SW480 (cell line): ENCODE measurements around the gene IQCE.
A peak's percentile ranks its signal among the peaks of the same experiment; 100 is the strongest.

Source experiments
- DNase-seq: peaks from one replicate; pipeline ENCODE4 v3.0.0-alpha.2; 2016; ENCODE audit warnings: low spot score

IQCE gene

DNA sequence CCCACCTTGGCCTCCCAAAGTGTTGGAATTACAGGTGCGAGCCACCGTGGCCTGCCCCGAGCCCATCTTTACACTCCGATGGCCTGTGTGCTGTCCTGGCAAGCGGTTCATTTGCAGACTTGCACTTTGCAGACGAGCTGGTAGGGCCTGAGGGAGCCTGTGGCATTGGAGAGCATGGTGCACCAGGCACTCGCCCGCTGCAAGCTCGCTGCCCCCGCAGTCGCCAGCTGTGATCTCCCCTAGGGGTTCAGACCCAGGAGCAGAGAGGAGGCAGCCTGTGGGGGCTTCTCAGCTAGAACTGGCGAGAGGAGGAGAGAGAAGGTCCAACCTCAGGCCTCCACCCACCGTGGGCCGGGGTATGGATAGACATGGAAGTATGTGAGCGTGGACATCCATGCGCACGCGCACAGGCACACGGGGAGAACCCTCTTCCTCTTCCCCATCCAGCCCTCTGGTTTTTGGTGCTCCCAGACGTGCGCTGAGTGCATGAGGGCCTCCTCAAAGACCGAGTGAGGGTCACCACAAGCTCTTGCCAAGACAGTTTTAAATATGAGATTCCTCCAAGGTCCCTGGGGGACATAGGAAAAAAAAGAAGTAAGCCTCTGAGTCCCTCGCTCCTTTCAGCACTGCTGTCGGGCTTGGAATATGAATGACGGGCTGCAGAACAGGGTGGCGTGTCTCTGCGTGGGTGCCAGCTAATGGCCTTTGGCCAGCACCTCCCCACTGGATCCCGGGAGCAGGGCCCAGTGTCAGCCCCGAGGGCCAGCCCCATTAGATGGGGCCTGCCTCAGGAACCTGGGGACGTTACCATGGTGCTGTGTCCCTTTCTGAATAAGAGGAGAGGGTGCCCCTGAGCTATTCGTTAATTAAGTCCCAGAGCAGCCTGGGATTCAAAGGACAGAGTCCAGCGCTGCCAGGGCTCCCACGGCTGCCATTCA is 57.9 kb downstream of the IQCE start:
- DNase-seq: no peak

GRCh38 chr7:2617325-2617905 is 58.6 kb downstream of the IQCE start:
- DNase-seq: peak; percentile 78

- no peak for DNase-seq
These were observed 60.3 kb downstream of the IQCE start for GRCh38 chr7:2619116-2619515.

- no peak for DNase-seq
These were observed 62.5 kb downstream of the IQCE start for GRCh38 chr7:2621061-2621828.

DNA sequence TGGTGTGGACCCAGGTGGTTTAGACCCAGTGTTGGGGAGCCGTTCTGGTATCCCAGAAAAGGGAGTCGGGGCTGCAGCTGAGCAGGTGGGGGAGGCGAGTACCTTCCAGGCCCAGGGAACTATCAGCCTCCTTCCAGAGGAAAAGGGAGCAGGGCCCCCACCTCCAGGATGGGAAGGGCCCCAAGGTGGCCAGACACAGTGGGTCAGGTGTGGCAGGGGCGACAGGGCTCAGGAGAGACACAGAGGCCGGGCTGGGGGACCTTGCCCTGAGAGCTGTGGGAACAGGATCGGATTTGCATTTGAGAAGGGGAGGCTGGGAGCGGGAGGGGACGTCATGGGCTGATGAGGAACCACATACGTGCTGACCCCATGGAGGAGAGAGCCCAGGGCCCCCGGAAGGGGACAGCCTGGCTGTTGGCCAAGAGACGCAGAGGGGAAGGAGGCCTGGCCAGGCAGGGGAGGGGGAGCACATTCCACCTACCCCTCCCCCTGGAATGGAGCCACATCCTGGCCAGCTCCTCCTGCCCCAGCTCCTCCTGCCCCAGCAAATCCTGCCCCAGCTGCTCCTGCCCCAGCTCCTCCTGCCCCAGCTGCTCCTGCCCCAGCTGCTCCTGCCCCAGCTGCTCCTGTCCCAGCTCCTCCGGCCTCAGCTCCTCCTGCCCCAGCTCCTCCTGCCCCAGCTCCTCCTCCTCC is 63.3 kb downstream of the IQCE start:
- DNase-seq: no peak

- DNase-seq: no peak
These were observed 64.3 kb downstream of the IQCE start for GRCh38 chr7:2622869-2623697.

GRCh38 chr7:2623698-2624014 is 64.9 kb downstream of the IQCE start:
- DNase-seq: no peak

DNA sequence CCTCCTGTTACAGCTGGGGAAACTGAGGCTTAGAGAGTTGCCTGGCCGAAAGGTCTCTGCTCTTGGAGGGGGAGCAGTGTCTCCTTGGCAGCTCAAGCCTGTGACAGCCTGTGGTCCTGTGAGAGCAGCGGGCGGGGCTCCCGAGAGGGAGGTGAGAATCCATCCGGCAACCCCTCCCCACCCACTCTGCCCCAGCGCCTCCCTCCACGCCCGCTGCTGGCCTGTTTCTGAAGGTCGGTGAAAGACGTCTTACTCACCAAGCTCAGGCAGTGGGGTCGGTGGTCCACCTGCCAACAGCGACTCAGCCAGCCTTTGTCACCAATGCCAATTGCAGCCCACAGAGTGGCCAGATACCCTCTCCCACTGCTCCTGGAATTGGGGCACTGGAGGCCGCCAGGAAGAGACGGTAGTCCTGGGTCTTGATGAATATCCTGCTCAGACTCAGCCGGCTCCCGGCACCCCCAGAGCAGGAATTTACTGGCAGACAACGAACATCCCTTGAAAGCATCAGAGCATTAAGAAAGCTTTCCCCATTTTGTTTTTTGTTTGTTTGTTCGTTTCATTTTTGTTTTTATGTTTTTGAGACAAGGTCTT is 65.6 kb downstream of the IQCE start:
- DNase-seq: no peak

GRCh38 chr7:2626498-2627117 is 67.8 kb downstream of the IQCE start:
- DNase-seq: no peak

GRCh38 chr7:2627258-2628129 is 68.7 kb downstream of the IQCE start:
- peak; percentile 70 for DNase-seq

- peak; percentile 95 for DNase-seq
These were observed 69.3 kb downstream of the IQCE start for GRCh38 chr7:2628130-2628482.

GRCh38 chr7:2628891-2629290 is 70.1 kb downstream of the IQCE start:
- no peak for DNase-seq

DNA sequence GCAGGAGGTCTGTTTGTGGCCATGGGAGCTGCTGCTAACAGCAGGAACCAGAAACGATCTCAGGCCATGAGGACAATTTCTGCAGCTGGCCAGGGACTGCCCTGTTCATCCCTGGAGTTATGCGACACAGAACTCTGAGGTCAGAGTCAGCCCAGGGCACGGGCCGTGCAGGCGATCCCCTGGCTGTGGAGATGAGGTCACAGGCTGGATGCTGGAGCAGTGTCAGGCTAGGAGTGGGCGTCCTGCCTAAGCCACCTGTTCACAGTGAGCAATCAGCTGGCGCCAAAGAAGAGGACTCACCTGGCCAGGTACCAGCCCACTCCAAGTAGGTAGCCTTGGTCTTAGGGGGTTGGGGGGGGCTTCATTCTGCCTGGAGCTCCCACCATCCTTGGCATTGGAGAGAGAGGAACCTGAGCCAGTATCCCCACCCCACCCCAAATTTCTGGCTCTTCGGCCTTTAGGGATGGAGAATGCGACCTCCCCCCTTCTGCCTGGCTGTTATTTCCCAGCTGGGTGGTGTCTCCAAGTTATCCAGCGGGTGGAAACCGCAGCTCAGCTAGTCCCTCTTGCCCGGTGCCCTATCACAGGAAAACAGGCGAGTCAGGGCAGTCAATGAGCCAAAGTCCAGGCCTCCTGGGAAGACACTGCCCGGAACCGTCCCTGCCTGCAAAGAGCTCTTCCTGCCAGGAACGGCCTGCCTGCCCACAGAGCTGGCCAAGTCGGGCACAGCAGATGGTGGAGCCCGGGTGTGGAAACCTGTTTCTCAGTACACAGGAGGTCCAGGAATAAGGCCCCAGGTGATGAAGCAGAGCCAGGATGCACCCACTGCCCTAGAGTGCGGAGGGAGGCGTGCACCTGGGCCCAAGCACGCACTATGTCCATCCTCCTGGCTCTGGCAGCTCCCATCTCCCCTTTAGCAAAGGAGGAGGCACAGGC is 71.2 kb downstream of the IQCE start:
- DNase-seq: peak; percentile 90

- no peak for DNase-seq
These were observed 73.4 kb downstream of the IQCE start, which contains the start of gene TTYH3 for GRCh38 chr7:2631946-2632732. TTYH3 (plus strand) TSS chr7:2631986; CDS start chr7:2632156, 170 bp downstream.

- peak; percentile 78 for DNase-seq
These were observed 74.2 kb downstream of the IQCE start for GRCh38 chr7:2632733-2633537.

DNA sequence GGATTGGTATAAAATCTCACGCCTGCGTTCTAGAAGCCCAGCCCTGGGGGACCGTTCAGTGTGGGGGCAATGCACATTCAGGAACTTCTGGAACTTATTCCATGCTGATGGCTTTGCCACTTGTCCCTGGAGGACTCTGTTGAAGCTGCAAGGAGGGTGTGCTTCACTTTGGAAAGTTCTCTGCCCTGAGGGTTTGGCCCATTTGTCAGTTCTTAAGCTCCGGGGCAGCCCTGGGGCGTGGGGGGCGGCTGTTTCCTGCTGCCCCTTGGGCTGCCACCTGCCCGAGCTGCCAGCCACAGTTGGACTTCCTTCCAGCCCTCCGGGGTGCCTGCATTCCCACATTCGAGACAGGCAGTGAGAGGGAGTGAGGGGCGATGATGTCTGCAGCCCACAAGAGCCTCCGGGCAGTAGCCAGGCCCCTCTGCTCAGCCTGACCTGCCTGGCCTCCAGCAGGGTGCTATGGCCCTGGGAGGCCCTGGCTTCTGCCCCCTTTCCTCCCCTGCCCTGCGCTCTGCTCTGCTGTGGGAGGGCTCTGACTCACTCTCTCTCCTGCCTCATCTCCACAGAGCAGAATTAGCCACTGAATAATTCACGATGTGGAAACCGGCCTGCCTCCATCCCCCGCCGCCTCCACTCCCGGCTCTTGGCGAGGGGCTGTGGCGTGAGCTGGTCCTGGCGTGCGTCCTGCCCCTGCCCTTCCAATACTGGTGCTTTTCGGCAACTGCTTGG is 74.9 kb downstream of the IQCE start:
- DNase-seq: peak; percentile 82
